Retinal pigment epithelial cell (primary cell): ENCODE measurements around the gene PLCL1.
"Not testable (repeated sequence)": the region's sequence is repeated elsewhere in the genome, so short reads cannot be mapped to it uniquely, and the experiment has no call there.

Experiments used
- DNase-seq: peaks from one replicate; pipeline ENCODE4 v3.0.0-alpha.2; 2010; ENCODE audit warnings: low read depth
- H3K4me3 ChIP-seq: 2 replicates; pipeline ENCODE4 v1.5.1; 2011; ENCODE audit warnings: mild to moderate bottlenecking, low read length, control low read depth, moderate library complexity
- TF ChIP-seq, protein P1 (sequence below): conservative IDR thresholded peaks from 2 replicates; pipeline ENCODE4 v1.5.1; 2011; ENCODE audit warnings: low read depth, low read length, control low read depth, inconsistent platforms

The PLCL1 gene

DNA sequence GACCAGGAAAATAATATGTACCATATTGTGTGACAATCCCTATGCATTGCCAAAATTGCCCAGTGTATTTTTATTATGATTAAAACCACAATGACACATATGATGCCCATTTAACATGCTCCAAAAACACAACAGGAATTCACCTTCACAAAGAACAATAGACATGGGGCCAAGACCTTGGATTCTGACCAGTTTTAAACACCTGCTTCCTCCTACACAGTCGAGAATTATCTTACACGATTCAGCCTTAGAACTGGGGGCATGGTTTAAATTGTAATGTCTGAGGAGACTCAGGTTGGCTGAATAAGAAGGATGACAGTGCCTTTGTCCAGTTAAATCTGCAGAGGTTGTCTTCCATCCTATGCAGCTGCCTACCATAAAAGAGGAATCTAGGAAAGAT, 212.7 kb downstream of the PLCL1 start:
- TF ChIP-seq, protein P1, sequence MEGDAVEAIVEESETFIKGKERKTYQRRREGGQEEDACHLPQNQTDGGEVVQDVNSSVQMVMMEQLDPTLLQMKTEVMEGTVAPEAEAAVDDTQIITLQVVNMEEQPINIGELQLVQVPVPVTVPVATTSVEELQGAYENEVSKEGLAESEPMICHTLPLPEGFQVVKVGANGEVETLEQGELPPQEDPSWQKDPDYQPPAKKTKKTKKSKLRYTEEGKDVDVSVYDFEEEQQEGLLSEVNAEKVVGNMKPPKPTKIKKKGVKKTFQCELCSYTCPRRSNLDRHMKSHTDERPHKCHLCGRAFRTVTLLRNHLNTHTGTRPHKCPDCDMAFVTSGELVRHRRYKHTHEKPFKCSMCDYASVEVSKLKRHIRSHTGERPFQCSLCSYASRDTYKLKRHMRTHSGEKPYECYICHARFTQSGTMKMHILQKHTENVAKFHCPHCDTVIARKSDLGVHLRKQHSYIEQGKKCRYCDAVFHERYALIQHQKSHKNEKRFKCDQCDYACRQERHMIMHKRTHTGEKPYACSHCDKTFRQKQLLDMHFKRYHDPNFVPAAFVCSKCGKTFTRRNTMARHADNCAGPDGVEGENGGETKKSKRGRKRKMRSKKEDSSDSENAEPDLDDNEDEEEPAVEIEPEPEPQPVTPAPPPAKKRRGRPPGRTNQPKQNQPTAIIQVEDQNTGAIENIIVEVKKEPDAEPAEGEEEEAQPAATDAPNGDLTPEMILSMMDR: no peak
- no peak for DNase-seq
- H3K4me3 ChIP-seq: no peak overlapping the region

DNA sequence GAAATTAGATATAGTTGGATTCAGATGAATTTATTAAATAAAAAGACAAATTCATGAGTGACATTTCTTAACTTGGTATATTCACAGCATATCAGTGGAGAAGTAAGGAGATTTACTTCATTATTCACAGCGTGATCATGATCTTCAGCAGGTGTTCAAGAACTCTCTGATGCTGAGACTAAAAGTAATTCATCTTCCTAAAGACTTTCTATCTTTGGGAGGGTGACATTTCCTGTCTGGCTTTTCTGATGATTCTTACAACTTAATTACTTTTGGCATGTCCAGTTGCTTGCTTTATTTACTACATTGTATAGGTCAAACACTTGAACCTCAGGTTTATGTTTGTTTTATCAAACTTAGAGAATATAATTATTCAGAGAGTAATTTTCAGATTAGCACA, 224.6 kb downstream of the PLCL1 start:
- no peak overlapping the region for H3K4me3 ChIP-seq
- TF ChIP-seq, protein P1: no peak
- DNase-seq: no peak

DNA sequence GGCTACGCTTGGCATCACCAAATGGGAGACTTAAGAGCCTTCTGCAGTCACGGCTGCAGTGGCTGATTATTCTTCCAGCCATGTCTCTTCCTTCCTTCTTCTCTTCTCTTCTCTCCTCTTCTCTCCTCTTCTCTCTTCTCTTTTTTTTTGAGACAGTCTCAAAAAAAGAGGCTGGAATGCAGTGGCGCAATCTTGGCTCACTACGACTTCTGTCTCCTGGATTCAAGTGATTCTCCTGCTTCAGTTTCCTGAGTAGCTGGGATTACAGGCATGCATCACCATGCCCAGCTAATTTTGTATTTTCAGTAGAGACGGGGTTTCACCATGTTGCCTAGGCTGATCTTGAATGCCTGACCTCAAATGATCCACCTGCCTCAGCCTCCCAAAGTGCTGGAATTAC, 225.2 kb downstream of the PLCL1 start:
- H3K4me3 ChIP-seq, DNase-seq: not testable (repeated sequence)

DNA sequence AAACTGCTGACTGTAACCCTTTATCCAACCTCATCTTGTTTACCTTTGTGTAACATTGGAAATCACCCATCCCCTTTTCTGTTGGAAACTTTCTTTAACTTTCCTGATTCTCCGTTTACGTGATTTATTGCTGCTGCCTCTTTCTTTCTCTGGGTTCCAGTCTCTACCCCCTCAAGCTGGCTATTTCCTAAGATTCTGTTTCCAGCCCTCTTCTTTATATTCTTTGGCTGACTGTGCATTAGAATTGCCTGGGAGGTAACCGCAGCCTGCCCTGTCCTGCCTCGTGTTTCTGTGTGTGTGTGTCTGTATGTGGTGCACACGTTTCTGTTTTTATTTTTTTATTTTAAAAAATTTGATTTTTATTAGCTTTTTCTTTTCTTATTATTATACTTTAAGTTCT, 229.2 kb downstream of the PLCL1 start:
- DNase-seq: no peak
- H3K4me3 ChIP-seq: no peak overlapping the region
- TF ChIP-seq, protein P1: no peak

DNA sequence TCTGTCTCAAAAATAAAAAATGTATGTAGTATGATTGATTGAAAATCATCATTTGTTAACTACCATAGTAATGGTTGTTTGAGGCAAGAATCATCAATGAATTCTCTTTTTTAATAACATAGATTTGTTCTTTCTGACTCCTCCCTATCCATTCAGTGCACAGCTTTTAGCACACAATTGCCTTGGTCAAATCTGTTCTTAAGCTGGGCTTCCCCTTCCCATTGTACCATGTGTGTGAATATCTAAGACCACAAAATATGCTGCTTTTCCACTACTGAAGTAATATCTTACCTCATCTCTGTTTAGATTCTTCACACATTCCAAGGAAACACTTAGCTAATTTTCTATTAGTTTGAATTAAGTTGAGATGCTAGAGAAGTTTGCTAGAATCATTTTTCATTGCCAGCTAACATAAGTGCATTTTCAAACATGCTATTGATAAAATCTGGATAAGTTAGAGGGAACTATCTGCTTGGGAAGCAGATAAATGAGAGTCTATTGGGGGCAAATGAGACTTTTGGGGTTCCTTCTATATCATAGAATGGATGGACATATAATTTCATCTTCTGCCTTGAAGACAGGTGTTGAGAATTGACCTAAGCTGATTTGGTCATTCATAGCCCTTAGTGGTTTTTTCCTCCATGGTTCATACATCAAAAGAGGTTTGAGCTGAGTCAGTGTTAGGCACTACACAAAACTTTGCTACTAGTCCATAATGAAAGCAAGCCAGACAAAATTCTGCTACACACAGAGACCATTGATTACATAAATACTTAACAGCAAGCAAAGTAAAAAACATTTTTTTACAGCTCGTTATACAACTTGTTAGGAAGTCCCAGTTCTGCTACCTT, 231.9 kb downstream of the PLCL1 start:
- DNase-seq: no peak
- no peak overlapping the region for H3K4me3 ChIP-seq
- TF ChIP-seq, protein P1: no peak

DNA sequence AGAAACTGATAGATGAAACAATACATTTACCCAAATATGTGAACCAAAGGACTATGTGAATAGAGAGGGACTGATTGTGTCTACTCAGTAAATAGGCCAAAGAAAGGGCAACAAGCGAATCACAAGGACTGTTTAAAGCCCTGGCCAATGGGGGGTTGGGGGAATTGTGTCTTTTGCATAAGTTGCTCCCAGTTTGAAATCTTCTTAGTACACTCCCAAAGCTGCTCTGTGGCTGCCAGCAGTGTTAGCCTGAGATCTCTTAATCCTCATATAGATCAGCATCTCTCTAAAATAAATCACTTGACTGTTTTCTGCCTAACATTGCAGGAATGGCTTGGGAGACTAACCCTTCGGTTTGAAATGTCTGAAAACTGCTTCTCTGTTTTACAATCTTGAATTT, 236.4 kb downstream of the PLCL1 start:
- TF ChIP-seq, protein P1: no peak
- peak; percentile 54 for DNase-seq
- H3K4me3 ChIP-seq: no peak overlapping the region

DNA sequence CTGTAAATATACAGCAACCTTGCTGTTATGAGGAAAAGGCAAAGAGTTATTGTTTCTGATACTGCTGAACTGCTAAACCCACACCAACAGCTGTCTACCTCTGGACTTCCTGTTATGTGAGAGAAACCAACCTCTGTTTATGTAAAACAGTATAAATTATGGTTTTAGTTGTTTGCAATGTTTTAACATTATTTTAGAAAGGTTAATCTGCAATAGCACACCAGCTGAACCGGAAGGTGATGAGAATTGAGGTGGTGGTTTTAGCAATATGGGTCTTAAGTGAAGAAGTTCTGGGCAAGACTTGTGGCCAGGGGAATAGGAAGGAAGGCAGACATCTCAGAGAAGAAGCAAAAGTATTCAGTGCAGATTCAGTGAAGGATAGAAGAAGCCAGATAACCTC, 237.8 kb downstream of the PLCL1 start:
- TF ChIP-seq, protein P1: no peak
- no peak for DNase-seq
- H3K4me3 ChIP-seq: no peak overlapping the region

DNA sequence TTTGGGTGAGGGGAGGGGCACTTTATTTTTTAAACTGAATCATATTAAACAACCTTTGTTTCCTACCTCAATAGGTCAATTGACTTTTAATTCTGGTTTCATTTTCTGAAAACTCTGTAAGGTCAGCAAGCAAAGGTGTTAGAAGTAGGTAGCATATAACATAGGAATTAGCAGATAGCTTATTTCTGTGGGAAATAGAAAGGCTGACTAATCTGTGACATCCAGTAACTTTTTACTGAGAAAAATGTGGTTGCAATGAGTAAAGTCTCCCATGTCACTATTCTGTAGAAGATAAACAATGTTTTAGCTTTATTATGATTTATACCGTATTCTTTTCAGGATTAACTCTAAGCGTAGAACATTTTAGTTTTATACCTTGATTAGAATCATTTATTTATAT, 240.4 kb downstream of the PLCL1 start:
- TF ChIP-seq, protein P1: no peak
- H3K4me3 ChIP-seq: no peak overlapping the region
- no peak for DNase-seq
